Measurements from ENCODE around the gene LIN54.

- TF ChIP-seq, protein P1, sequence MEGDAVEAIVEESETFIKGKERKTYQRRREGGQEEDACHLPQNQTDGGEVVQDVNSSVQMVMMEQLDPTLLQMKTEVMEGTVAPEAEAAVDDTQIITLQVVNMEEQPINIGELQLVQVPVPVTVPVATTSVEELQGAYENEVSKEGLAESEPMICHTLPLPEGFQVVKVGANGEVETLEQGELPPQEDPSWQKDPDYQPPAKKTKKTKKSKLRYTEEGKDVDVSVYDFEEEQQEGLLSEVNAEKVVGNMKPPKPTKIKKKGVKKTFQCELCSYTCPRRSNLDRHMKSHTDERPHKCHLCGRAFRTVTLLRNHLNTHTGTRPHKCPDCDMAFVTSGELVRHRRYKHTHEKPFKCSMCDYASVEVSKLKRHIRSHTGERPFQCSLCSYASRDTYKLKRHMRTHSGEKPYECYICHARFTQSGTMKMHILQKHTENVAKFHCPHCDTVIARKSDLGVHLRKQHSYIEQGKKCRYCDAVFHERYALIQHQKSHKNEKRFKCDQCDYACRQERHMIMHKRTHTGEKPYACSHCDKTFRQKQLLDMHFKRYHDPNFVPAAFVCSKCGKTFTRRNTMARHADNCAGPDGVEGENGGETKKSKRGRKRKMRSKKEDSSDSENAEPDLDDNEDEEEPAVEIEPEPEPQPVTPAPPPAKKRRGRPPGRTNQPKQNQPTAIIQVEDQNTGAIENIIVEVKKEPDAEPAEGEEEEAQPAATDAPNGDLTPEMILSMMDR (IDR thresholded peaks at IDR 0.05) = no peak
- TF ChIP-seq POLR2A (IDR thresholded peaks at IDR 0.05) (no peak), EP300 (IDR thresholded peaks at IDR 0.05; ENCODE audit: low read depth) (no peak)
Observed at GRCh38 chr4:82899374-82900065, 111.1 kb downstream of the LIN54 start.
